ENCODE measurements around the gene SLC38A3.

Gene SLC38A3

DNA sequence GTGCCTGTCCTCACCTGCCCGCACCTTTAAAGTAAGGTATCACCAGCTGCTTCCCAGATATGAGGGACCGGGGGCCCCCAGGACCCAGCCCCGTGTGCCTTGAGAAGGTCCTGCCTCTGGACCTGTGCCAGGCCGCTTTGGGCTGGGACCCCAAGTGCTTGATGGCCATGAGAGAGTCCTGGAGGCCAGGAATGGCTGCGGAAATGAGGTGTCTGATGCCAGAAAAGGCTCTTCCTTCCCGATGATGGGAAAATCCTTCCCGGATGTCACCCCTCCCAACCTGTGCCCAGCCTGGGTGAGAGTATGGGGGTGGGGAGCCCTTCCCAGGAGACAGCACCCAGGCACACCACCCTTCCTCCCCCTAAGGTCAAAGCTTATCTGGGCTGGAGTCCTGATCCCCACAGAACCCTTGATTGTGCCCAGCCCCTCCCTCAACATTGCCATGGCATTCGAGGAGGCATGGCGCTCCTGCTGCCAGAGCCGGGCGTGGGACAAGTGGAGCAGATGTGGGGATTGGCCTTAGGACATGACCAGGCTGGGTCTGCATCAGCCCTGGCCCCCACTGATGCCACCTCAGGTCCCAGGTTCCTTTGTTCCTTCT is 35.7 kb upstream of the SLC38A3 start:
- DNase-seq (ENCODE audit: low read depth in 3 of 3), result no peak

DNA sequence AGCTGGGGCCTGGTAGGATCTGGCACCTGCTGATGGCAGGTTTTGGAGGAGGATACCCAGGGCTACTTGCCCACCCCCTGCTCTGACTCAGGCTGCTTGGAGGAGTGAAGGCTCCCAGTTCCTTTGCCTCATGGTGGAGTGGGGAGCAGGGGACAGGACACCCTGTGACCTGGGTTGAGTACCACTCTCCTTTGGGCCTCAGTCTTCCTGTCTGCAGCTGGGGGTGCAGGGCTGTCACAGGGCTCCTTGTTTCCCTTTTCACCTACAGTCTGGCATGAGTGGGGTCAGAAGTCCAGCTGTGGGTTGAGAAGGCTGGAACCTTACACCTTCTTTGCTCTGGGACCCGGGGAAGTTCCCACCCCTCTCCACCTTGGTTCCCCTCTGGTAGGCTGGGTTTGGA is 35.2 kb upstream of the SLC38A3 start:
- DNase-seq (ENCODE audit: low read depth in 3 of 3), result no peak

DNA sequence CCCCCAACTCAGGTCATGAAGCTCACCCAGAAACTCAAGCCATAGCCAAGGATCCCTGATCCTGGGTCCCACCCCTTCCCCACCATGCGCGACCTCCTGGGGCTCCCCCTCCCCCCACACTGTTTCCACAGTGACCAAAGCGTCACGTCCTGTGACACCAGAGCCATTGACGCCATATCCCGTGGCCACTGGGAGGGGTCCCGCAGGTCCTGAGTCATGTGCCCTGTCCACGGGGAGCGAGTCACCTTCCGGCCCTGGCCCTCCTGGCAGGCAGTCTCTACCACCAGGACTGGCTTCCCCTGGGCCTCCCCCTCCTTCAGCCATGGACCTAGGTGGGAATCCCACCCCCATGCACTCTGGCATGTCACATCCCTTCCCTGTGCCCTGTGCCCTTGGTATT is 34.4 kb upstream of the SLC38A3 start:
- DNase-seq (ENCODE audit: low read depth in 3 of 3), result no peak

DNA sequence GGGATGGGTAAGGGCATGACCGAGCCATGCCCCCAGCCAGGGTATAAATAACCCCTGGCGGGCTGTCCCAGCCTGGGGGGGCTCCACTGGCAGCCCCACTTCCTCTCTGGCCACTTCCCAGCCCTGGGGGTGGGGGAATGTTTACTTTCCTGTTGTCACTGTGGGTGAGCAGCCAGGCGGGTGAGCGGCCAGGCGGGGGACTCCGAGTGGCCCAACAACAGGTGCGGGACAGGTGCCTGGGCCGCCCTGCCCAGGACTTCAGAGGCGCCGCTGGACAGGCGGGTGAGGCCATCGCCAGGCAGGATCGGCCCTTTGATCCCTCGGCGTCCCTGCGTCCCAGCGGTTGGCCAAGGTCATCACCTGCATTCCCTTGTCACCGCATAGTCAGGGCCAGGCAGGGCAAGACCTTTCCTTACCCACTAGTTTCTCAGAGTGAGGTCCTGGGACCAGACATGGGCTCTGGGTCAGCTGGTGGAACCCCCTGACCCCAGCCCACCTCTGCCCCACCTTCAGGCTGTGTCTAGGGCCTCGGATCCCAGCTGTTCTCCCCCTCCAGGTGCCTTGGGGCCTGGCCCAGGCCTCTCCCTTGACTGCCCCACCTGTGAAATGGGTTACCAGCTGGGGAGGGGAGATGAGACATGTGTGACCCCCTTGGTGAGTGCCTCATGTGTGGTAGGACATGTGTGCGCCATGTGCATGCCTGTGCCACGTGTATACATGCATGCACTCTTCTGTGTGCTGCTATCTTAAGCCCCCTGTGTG is 33.4 kb upstream of the SLC38A3 start:
- no peak for DNase-seq (ENCODE audit: low read depth in 3 of 3)

GRCh38 chr3:50172626-50173220 is 32.3 kb upstream of the SLC38A3 start:
- no peak for DNase-seq (ENCODE audit: low read depth in 3 of 3)

GRCh38 chr3:50173685-50174516 is 31.2 kb upstream of the SLC38A3 start:
- DNase-seq (ENCODE audit: low read depth in 3 of 3), result no peak

DNA sequence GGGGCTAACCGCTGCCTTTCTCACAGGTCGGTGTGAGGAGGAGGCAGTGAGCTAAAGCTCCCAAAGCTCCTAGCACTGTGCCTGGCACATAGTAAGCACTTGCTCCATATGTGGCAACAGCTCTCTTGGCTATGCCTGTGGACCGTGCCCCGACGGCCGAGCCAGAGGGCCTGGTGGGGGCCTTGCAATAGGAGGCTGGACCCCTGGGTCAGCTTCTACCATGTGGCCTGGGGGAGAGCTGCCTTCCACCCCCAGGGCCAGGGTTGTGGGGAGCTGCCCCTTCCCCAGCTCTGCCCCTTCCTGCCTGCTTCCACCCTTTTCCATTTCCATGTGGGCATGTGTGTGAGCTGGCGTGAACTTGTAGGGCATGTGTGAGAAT is 30.6 kb upstream of the SLC38A3 start:
- no peak for DNase-seq (ENCODE audit: low read depth in 3 of 3)

DNA sequence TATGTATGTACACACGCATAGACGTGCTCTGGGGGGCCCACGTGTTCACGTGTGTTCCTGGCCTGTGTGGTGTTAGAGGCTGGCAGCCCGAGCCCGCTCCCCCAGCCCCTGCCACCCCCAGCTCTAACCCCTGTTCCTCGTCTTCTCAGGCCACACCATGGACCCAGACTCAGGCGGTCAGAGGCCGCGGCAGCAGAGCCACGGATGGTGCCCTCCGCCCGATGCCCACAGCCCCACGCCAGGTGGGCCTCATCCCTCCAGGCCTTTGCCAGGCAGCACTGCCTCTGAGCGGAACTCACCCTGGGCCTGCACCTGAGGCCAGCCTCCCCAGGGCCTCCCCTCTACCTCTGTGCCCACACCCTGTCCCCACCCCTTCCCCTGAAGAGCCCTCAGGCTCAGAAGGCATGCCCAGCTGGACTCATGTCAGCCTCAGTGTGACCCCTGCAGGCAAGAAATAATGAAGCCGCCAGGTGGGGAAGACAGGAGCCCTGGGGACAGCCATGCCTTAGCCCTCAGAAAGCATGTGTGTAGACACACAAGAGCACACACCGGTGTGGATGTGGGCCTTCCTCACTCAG is 30.0 kb upstream of the SLC38A3 start:
- no peak for DNase-seq (ENCODE audit: low read depth in 3 of 3)

- no peak for DNase-seq (ENCODE audit: low read depth in 3 of 3)
Observed at GRCh38 chr3:50177346-50177745, 27.7 kb upstream of the SLC38A3 start.

GRCh38 chr3:50179710-50180109 is 25.4 kb upstream of the SLC38A3 start:
- DNase-seq (ENCODE audit: low read depth in 3 of 3), result no peak

- no peak for DNase-seq (ENCODE audit: low read depth in 3 of 3)
Observed at GRCh38 chr3:50181985-50182384, 23.1 kb upstream of the SLC38A3 start.

- no peak for DNase-seq (ENCODE audit: low read depth in 3 of 3)
Observed at GRCh38 chr3:50182533-50183099, 22.5 kb upstream of the SLC38A3 start.

- no peak for DNase-seq (ENCODE audit: low read depth in 3 of 3)
Observed at GRCh38 chr3:50183755-50184154, 21.3 kb upstream of the SLC38A3 start.

- no peak for DNase-seq (ENCODE audit: low read depth in 3 of 3)
Observed at GRCh38 chr3:50184242-50184978, 20.7 kb upstream of the SLC38A3 start.

GRCh38 chr3:50185230-50185629 is 19.8 kb upstream of the SLC38A3 start:
- DNase-seq (ENCODE audit: low read depth in 3 of 3), result no peak

DNA sequence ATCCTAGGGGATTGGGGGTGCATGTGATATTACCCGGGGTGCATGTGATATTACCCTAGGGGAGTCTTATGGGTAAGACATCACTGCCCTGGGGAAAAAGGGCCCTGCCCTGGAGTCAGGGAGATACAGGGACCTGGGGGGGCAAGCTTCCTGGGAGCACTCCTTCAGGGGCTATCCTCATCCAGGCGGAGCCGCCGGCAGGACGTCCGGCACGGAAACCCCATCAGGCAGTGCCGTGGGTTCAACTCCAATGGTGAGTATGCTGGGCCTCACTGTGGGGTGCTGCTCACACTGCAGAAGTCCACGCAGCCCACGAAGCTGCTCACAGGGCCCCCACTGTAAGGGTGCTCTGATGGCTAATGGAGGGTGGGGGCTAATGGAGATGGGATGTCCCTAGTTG is 19.0 kb upstream of the SLC38A3 start:
- no peak for DNase-seq (ENCODE audit: low read depth in 3 of 3)

- DNase-seq (ENCODE audit: low read depth in 3 of 3), result no peak
Observed at GRCh38 chr3:50187750-50188149, 17.3 kb upstream of the SLC38A3 start.

DNA sequence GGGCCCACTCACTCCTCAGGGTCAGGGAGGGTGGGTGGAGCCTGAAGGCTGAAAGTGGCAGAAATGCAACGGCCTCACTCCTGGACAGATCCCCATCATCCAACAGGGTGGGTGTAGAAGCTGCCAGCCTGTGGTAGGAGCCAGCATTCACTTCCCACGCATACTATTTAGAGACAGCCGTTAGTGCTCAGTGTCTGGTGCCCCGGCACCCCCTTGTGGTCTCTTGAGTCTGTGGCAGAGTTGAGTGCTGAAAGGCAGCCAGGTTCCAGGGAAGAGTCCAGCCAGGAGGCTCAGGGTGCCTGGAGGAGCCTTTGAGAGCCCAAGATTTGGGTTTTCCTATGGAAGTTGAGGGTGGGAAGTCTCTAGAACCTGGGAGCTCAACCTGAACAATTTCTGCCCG is 15.8 kb upstream of the SLC38A3 start:
- peak in 1 of 3 experiments; percentile 44 for DNase-seq (ENCODE audit: low read depth in 3 of 3)

- no peak for DNase-seq (ENCODE audit: low read depth in 3 of 3)
Observed at GRCh38 chr3:50189989-50190388, 15.1 kb upstream of the SLC38A3 start.

GRCh38 chr3:50190936-50191660 is 14.0 kb upstream of the SLC38A3 start, which contains the start of gene GNAT1:
Gene GNAT1, plus strand, starts transcription at chr3:50191610. Its CDS starts 116 bp downstream, at chr3:50191726.
- no peak for DNase-seq (ENCODE audit: low read depth in 3 of 3)
